Adrenal gland (tissue), 5 donors: Measurements from ENCODE around the gene FUT8.

Experiments used
- POLR2A ChIP-seq, 2 donors: fragments of 450-650 bp; IDR thresholded peaks; one replicate each; pipeline ENCODE4 v1.6.1; 2017; ENCODE audit warnings: antibody characterized with exemption in 2 of 2, mild to moderate bottlenecking in 2 of 2, moderate library complexity in 1 of 2
- TF ChIP-seq, protein P1 (sequence below), 6 experiments: fragments of 450-650 bp in 4 of 6; fragments of 200-600 bp in 2 of 6; sonication (generic) in 1 of 6; IDR thresholded peaks; 1 replicate in 5 of 6; 2 replicates in 1 of 6; pipeline versions ENCODE4 v1.5.1 to v1.8.0; 2016 to 2021; ENCODE audit warnings: antibody characterized with exemption in 6 of 6, mild to moderate bottlenecking in 2 of 6, moderate library complexity in 1 of 6
- donor health status: DM: no; HTN: no; CAD: no.

DNA sequence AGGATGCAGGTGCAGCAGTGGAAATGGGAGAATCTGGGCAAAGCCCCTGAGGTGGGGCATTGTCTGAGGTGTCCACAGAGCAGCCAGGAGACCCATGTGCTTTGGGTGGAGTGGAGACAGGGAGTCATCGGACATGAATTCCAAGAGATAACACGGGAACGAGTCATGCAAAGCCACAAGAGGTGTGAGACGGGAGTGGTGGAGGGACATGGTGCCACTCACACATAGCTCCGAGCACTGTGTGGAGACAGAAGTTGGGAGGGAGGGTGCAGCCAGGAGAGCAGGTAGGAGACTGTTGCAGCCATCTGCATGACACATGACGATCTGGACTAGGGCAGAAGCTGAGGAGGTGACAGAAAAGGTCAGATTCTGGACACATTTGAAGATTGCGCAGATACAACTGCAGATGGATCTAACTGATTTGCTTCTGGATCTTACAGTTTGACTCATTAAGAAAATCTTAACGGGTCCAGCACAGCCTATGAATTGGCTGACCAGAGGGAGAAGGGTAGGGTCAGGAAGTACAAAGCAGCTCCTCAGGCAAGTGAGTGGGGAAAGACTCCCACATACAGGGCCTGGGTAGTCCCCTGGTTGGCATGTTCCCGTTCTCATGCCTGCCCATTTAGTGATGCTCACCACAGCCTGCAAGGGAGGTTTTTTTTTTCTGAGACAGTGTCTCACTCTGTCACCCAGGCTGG, 379.8 kb downstream of the FUT8 start:
- TF ChIP-seq, protein P1, sequence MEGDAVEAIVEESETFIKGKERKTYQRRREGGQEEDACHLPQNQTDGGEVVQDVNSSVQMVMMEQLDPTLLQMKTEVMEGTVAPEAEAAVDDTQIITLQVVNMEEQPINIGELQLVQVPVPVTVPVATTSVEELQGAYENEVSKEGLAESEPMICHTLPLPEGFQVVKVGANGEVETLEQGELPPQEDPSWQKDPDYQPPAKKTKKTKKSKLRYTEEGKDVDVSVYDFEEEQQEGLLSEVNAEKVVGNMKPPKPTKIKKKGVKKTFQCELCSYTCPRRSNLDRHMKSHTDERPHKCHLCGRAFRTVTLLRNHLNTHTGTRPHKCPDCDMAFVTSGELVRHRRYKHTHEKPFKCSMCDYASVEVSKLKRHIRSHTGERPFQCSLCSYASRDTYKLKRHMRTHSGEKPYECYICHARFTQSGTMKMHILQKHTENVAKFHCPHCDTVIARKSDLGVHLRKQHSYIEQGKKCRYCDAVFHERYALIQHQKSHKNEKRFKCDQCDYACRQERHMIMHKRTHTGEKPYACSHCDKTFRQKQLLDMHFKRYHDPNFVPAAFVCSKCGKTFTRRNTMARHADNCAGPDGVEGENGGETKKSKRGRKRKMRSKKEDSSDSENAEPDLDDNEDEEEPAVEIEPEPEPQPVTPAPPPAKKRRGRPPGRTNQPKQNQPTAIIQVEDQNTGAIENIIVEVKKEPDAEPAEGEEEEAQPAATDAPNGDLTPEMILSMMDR (IDR thresholded peaks at IDR 0.05), result no peak
- TF ChIP-seq POLR2A (IDR thresholded peaks at IDR 0.05), result no peak
